Measurements from ENCODE around the gene MYLK. TPM values are rescaled to one million over a fixed set of nuclear protein-coding genes. Genes with fewer than 3 reads are reported as not detected.

MYLK gene
- total RNA-seq, 2 donors from 2014 or later, result 4.7 to 6.6 TPM

- TF ChIP-seq CTCF (conservative IDR thresholded peaks at IDR 0.05), result no peak
- H3K4me3 Mint-ChIP-seq, result no peak overlapping the region
- no peak overlapping the region for H3K9ac ChIP-seq (ENCODE audit: extremely low read depth, low read length, poor library complexity, severe bottlenecking)
- H3K36me3 ChIP-seq (ENCODE audit: control insufficient read depth, insufficient read depth, low read length), result peaks cover 84% of the 10 kb centered on the region
- no peaks in the 10 kb centered on the region for H3K4me1 ChIP-seq (ENCODE audit: control insufficient read depth, insufficient read depth, low read length)
- H3K27ac ChIP-seq (ENCODE audit: low read depth, low read length), result no peak overlapping the region
- H3K27me3 Mint-ChIP-seq (ENCODE audit: insufficient read depth), result no peaks in the 10 kb centered on the region
- peaks cover 73% of the 10 kb centered on the region for H3K36me3 Mint-ChIP-seq (ENCODE audit: low read depth)
- no peaks in the 10 kb centered on the region for H3K27me3 ChIP-seq (ENCODE audit: control insufficient read depth, insufficient read depth, low read length, poor library complexity, severe bottlenecking)
- no peak for DNase-seq
- peaks cover 21% of the 10 kb centered on the region for H3K9me3 Mint-ChIP-seq
- WGBS, 2 experiments (ENCODE audit: insufficient coverage in 1 of 2, insufficient read length in 1 of 2), result 92 to 100% methylated on average over 3 of the region's 3 CpGs
- H3K4me1 Mint-ChIP-seq, result no peaks in the 10 kb centered on the region
- peaks cover 34% of the 10 kb centered on the region for H3K9me3 ChIP-seq (ENCODE audit: control insufficient read depth, low read length)
- H3K27ac Mint-ChIP-seq, result no peak overlapping the region
- H3K4me3 ChIP-seq (ENCODE audit: low read length), result no peak overlapping the region
These were observed 35.2 kb upstream of the MYLK start for GRCh38 chr3:123919353-123919752.

- peaks cover 4% of the 10 kb centered on the region for H3K9me3 Mint-ChIP-seq
These were observed 30.7 kb upstream of the MYLK start for GRCh38 chr3:123914829-123915228.

GRCh38 chr3:123909785-123910184 is 25.7 kb upstream of the MYLK start:
- H3K9me3 ChIP-seq (ENCODE audit: control insufficient read depth, low read length), result no peaks in the 10 kb centered on the region
- Mint-ChIP-seq H3K27me3 (ENCODE audit: insufficient read depth) (no peaks in the 10 kb centered on the region), H3K9me3 (no peaks in the 10 kb centered on the region), H3K27ac (no peak overlapping the region), H3K4me1 (no peaks in the 10 kb centered on the region), H3K36me3 (ENCODE audit: low read depth) (peaks cover 5% of the 10 kb centered on the region), H3K4me3 (no peak overlapping the region)
- H3K36me3 ChIP-seq (ENCODE audit: control insufficient read depth, insufficient read depth, low read length), result peaks cover 13% of the 10 kb centered on the region
- H3K9ac ChIP-seq (ENCODE audit: extremely low read depth, low read length, poor library complexity, severe bottlenecking), result no peak overlapping the region
- no peak for DNase-seq
- no peaks in the 10 kb centered on the region for H3K4me1 ChIP-seq (ENCODE audit: control insufficient read depth, insufficient read depth, low read length)
- no peak overlapping the region for H3K27ac ChIP-seq (ENCODE audit: low read depth, low read length)
- no peaks in the 10 kb centered on the region for H3K27me3 ChIP-seq (ENCODE audit: control insufficient read depth, insufficient read depth, low read length, poor library complexity, severe bottlenecking)
- H3K4me3 ChIP-seq (ENCODE audit: low read length), result no peak overlapping the region
- no peak for TF ChIP-seq CTCF (conservative IDR thresholded peaks at IDR 0.05)
- WGBS, 2 experiments (ENCODE audit: insufficient coverage in 1 of 2, insufficient read length in 1 of 2), result 86 to 96% methylated on average over 1 to 2 of the region's 2 CpGs

More at GRCh38 chr3:123914829-123915228, 30.7 kb upstream of the MYLK start:
- Mint-ChIP-seq H3K36me3 (ENCODE audit: low read depth) (peaks cover 31% of the 10 kb centered on the region), H3K4me3 (no peak overlapping the region), H3K27me3 (ENCODE audit: insufficient read depth) (no peaks in the 10 kb centered on the region), H3K27ac (no peak overlapping the region), H3K4me1 (no peaks in the 10 kb centered on the region)
- WGBS, 2 experiments (ENCODE audit: insufficient coverage in 1 of 2, insufficient read length in 1 of 2), result 83 to 98% methylated on average over 4 to 5 of the region's 5 CpGs
- Histone ChIP-seq H3K36me3 (ENCODE audit: control insufficient read depth, insufficient read depth, low read length) (peaks cover 53% of the 10 kb centered on the region), H3K27ac (ENCODE audit: low read depth, low read length) (no peak overlapping the region), H3K9me3 (ENCODE audit: control insufficient read depth, low read length) (no peaks in the 10 kb centered on the region), H3K4me1 (ENCODE audit: control insufficient read depth, insufficient read depth, low read length) (no peaks in the 10 kb centered on the region), H3K9ac (ENCODE audit: extremely low read depth, low read length, poor library complexity, severe bottlenecking) (no peak overlapping the region), H3K27me3 (ENCODE audit: control insufficient read depth, insufficient read depth, low read length, poor library complexity, severe bottlenecking) (no peaks in the 10 kb centered on the region), H3K4me3 (ENCODE audit: low read length) (no peak overlapping the region)
- no peak for TF ChIP-seq CTCF (conservative IDR thresholded peaks at IDR 0.05)
- no peak for DNase-seq

Data from endodermal cell (in vitro differentiated cells).